ENCODE results near the gene ADAM12. TPM values are rescaled to one million over a fixed set of nuclear protein-coding genes. Genes with fewer than 3 reads are reported as not detected.

Gene ADAM12
- polyA plus RNA-seq, 3 donors = 0.05 TPM; not detected in 2

DNA sequence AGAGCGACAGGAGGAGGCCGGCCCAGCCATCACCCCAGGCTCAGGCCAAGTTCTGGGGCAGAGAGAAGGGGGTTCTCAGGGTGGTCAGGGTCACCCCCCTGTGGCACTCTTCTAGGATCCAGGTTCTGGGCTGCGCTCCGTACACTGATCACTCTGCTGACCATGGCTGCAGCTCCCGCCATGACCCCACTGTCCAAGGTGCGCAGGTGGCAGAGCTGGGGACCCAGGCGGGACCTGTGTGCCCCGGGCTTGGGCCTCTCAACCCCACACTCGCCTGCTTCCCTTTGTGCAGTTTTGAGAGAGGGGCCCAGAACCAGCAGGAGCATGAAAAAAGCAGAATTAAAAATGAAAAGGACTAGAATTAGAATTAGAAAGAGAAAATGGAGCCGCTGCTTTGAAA lies 264.8 kb downstream of the ADAM12 start:
- whole genome bisulfite sequencing (ENCODE audit: insufficient coverage) = 91% methylated on average over 8 of the region's 10 CpGs

DNA sequence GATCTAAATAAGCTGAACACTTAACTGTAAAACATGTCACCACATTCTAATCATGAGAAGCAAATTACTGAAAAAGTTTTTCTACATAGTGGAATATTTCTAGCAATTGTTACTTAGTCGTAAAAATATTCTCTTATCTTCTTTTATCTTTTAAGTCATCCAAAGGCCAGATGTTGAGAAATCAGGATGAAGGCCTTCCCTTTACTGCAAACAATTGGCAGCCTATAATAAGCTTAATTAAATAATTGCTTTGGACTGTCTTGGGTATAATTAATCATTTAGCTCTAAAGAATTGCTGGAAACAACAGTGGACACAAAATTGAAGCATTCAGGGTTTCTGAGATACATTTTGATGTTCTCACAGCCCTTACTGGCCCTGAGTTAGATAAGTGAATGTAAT lies 265.4 kb downstream of the ADAM12 start:
- Histone ChIP-seq H3K4me3 (replicated peaks in 1 of 3; ENCODE audit: low read depth in 2 of 3, low read length in 3 of 3) (no peak overlapping the region), H2AFZ (ENCODE audit: insufficient read depth, low read depth, low read length, poor library complexity, severe bottlenecking) (no peak overlapping the region), H4K20me1 (ENCODE audit: insufficient read depth, low read length) (no peaks in the 10 kb centered on the region), H3K27me3 (ENCODE audit: control insufficient read depth in 2 of 2, insufficient read depth in 2 of 2, low read length in 2 of 2) (no peaks in the 10 kb centered on the region), H3K36me3 (replicated peaks in 1 of 2; ENCODE audit: control insufficient read depth in 1 of 2, insufficient read depth in 2 of 2, low read length in 2 of 2) (no peaks in the 10 kb centered on the region), H3K9me3 (replicated peaks in 1 of 2; ENCODE audit: control insufficient read depth in 1 of 2, insufficient read depth in 1 of 2, low read length in 2 of 2) (no peaks in the 10 kb centered on the region), H3K4me2 (replicated peaks; ENCODE audit: extremely low read depth, low read length, poor library complexity, severe bottlenecking) (no peak overlapping the region), H3K9ac (ENCODE audit: insufficient read depth, low read length, poor library complexity, severe bottlenecking) (no peak overlapping the region), H3K27ac (ENCODE audit: low read depth in 1 of 2, low read length in 2 of 2) (no peak overlapping the region), H3K79me2 (ENCODE audit: insufficient read depth, low read length) (no peaks in the 10 kb centered on the region), H3K4me1 (ENCODE audit: control insufficient read depth in 1 of 2, insufficient read depth in 2 of 2, low read length in 2 of 2) (peaks cover 0 to 7% of the 10 kb centered on the region in 2 donors)
- H3K27me3 Mint-ChIP-seq (ENCODE audit: low read depth in 3 of 3) = no peaks in the 10 kb centered on the region
- H3K9me3 Mint-ChIP-seq = peaks cover 0 to 2% (median 0%) of the 10 kb centered on the region in 7 donors
- TF ChIP-seq, protein P1, sequence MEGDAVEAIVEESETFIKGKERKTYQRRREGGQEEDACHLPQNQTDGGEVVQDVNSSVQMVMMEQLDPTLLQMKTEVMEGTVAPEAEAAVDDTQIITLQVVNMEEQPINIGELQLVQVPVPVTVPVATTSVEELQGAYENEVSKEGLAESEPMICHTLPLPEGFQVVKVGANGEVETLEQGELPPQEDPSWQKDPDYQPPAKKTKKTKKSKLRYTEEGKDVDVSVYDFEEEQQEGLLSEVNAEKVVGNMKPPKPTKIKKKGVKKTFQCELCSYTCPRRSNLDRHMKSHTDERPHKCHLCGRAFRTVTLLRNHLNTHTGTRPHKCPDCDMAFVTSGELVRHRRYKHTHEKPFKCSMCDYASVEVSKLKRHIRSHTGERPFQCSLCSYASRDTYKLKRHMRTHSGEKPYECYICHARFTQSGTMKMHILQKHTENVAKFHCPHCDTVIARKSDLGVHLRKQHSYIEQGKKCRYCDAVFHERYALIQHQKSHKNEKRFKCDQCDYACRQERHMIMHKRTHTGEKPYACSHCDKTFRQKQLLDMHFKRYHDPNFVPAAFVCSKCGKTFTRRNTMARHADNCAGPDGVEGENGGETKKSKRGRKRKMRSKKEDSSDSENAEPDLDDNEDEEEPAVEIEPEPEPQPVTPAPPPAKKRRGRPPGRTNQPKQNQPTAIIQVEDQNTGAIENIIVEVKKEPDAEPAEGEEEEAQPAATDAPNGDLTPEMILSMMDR (IDR thresholded peaks at IDR 0.05) = no peak
- no CpG with 5 or more reads among the region's 1 CpG for WGBS (ENCODE audit: insufficient coverage)
- H3K4me3 Mint-ChIP-seq = no peak overlapping the region
- H3K4me1 Mint-ChIP-seq = peaks cover 12% of the 10 kb centered on the region
- intact Hi-C loops (cut with micrococcal nuclease) = no loop called here
- no peak overlapping the region for H3K27ac Mint-ChIP-seq
- no peak for DNase-seq
- no peaks in the 10 kb centered on the region for H3K36me3 Mint-ChIP-seq

More for the DNA sequence above, 264.8 kb downstream of the ADAM12 start:
- Mint-ChIP-seq H3K4me1 (peaks cover 12% of the 10 kb centered on the region), H3K27ac (peak overlapping the region in 1 of 7 donors; percentile 24), H3K27me3 (ENCODE audit: low read depth in 3 of 3) (peaks cover 0 to 2% (median 2%) of the 10 kb centered on the region in 3 donors), H3K9me3 (peaks cover 0 to 2% (median 0%) of the 10 kb centered on the region in 7 donors), H3K4me3 (no peak overlapping the region), H3K36me3 (no peaks in the 10 kb centered on the region)
- H3K4me2 ChIP-seq (replicated peaks; ENCODE audit: extremely low read depth, low read length, poor library complexity, severe bottlenecking) = no peak overlapping the region
- H2AFZ ChIP-seq (ENCODE audit: insufficient read depth, low read depth, low read length, poor library complexity, severe bottlenecking) = no peak overlapping the region
- H4K20me1 ChIP-seq (ENCODE audit: insufficient read depth, low read length) = no peaks in the 10 kb centered on the region
- H3K9ac ChIP-seq (ENCODE audit: insufficient read depth, low read length, poor library complexity, severe bottlenecking) = no peak overlapping the region
- TF ChIP-seq, protein P1 (IDR thresholded peaks at IDR 0.05) = no peak
- H3K36me3 ChIP-seq (replicated peaks in 1 of 2; ENCODE audit: control insufficient read depth in 1 of 2, insufficient read depth in 2 of 2, low read length in 2 of 2) = no peaks in the 10 kb centered on the region
- intact Hi-C loops (cut with micrococcal nuclease) = no loop called here
- peaks cover 0 to 7% of the 10 kb centered on the region in 2 donors for H3K4me1 ChIP-seq (ENCODE audit: control insufficient read depth in 1 of 2, insufficient read depth in 2 of 2, low read length in 2 of 2)
- H3K9me3 ChIP-seq (replicated peaks in 1 of 2; ENCODE audit: control insufficient read depth in 1 of 2, insufficient read depth in 1 of 2, low read length in 2 of 2) = no peaks in the 10 kb centered on the region
- H3K27me3 ChIP-seq (ENCODE audit: control insufficient read depth in 2 of 2, insufficient read depth in 2 of 2, low read length in 2 of 2) = no peaks in the 10 kb centered on the region
- H3K79me2 ChIP-seq (ENCODE audit: insufficient read depth, low read length) = no peaks in the 10 kb centered on the region
- no peak overlapping the region for H3K4me3 ChIP-seq (replicated peaks in 1 of 3; ENCODE audit: low read depth in 2 of 3, low read length in 3 of 3)
- DNase-seq = no peak
- H3K27ac ChIP-seq (ENCODE audit: low read depth in 1 of 2, low read length in 2 of 2) = no peak overlapping the region
